HG03521 (cell line): ENCODE results near the gene RAB28.

Experiments
- ATAC-seq: cut with Tn5 transposase; IDR thresholded peaks from one replicate; pipeline ENCODE4 v1.9.1; 2021; ENCODE audit warnings: mild to moderate bottlenecking, moderate library complexity; ENCODE audit not compliant: unreplicated experiment

Gene RAB28

GRCh38 chr4:13511101-13511500, 27.0 kb upstream of the RAB28 start:
- ATAC-seq = no peak

DNA sequence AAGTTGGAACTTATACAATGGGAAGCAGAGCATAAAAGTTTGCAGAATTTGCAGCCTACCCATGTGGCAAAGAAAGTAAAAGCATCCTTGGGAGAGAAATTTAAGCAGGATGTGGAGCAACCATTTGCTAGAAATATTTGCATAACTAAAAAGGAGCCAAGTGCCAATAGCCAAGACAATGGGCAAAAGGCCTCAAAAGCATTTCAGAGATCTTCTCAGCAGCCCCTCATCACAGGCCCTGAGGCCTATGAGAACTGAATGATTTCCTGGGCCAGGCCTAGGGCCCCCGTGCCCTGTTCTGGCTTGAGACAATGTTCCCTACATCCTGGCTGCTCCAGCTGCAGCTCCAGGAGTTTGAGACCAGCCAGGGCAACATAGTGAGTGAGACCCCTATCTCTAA, 25.3 kb upstream of the RAB28 start:
- ATAC-seq = no peak

DNA sequence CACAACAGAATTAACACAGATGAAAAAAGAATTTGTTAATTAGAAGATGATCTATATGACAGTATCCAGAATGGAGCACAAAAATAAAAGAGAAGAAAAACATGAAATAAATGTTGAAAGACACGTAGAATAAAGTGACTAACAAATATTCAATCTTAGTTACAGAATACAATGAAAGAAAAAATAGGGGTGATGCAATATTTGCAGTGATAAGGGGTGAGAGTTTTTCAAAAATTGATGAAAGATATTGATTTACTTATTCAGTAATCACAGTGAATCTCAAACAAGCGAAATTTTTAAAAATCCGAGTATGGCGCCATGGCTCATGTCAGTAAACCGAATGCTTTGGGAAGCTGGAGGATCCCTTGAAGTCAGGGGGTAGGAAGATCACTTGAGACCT, 20.2 kb upstream of the RAB28 start:
- ATAC-seq = no peak

DNA sequence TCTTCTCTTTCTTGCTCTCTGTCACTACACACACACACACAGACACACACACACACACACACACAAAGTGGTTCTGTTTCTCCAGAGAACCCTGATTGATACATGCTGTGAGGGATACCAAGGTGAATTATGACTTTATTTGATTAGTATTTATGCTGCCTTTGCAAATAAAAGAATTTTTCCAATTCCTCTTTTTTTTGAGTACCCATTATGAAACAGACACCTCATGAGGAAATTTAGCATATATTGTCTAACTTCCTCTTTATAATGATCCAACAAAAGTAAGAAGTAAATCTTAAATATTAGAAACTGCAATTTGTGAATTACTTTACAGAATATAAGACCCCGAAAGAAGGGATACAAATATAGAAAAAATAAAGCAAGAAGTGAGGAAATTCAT, 14.3 kb upstream of the RAB28 start:
- ATAC-seq = no peak

GRCh38 chr4:13496605-13497004, 12.5 kb upstream of the RAB28 start:
- ATAC-seq = no peak

- no peak for ATAC-seq
Observed at GRCh38 chr4:13495753-13496152, 11.6 kb upstream of the RAB28 start.

DNA sequence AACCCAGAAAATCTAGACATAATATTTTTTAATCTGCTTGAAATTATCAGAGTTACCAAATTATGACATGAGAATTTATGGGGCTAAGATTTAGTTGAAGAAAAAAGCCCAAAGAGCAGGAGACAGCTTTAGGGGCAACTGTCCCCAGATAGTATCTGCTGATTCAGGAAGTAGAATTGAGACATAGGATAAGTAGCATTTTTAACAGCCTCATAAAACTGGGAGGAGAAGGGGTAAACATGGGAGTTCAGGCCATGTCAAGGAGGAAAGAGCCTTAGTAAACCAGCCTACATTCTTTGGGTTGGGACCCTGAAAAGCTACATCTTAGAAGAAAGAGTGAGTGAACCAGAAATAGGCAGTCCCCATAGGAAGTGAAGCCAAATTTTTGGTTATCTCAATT, 9.7 kb upstream of the RAB28 start:
- no peak for ATAC-seq

GRCh38 chr4:13492747-13493146, 8.6 kb upstream of the RAB28 start:
- ATAC-seq = no peak

DNA sequence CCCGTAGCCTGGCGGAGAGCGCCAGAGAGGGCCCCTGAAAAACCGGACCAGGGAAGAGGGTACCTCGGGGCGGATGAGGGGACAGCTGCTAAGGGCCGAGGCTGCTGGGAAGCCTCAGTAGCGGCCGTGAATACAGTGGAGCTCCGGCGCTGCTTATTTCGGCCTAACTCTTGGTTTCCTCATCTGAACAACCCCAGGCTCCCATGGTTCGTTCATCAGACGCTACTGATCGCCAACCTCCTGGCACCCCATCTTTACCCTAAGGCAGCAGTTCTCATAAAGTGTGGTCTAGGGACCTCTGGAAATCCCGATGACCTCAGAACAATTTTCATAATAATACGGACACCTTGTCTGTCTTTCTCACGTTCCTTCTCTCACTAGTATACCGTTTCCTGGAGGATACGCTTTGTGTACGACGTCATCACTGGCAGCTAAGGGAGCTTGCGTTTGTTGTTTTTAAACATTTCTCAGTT, 645 bp upstream of the RAB28 start:
- ATAC-seq = peak; percentile 29

DNA sequence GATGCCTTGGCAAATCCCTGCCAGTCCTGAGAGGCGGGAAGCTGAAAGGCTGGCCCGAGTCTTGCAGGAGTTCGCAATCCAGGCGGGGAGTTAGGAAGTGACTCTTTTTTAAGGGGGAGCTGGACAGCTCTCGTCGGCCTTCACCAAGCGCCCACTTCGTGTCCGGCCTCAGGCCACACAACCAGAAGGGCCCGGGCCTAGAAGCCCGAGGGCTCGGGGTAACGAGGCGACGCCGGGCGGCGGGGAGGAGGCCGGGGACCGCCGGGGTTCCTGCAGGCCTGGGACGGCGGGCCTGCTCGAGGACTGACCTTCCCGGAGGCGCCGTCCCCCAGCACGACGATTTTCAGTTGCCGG, 395 bp downstream of the RAB28 start:
- peak; percentile 24 for ATAC-seq

DNA sequence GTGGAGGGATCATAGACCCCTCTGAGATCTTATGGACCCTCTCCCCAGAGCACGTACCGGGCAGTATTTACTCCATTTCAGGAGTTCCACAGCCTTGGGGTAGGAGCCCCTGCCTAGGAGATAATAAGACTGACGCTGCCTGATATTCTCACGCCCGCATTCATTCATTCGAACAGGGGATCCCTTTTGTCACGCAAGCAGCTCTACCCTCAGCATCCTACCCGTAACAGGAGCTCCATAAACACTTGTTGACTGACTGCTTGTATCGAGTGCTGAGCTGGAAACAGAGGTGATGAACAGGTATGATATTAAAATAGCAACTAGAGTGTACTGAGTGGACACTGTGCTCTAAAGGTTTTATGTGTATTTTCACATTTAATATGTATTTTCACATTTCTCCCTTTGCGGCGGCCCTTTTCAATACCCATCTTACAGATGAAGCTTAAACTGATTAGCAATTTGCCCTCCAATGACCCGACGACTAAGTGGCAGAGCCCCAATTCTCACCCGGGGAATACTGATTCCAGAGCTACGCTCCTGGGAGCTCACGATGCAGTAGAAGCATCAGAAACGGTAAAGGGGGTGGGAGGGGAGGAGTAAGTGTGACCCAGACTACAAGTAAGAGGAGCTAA, 888 bp downstream of the RAB28 start:
- ATAC-seq = peak; percentile 0

- no peak for ATAC-seq
Observed at GRCh38 chr4:13481569-13481968, 2.6 kb downstream of the RAB28 start.

DNA sequence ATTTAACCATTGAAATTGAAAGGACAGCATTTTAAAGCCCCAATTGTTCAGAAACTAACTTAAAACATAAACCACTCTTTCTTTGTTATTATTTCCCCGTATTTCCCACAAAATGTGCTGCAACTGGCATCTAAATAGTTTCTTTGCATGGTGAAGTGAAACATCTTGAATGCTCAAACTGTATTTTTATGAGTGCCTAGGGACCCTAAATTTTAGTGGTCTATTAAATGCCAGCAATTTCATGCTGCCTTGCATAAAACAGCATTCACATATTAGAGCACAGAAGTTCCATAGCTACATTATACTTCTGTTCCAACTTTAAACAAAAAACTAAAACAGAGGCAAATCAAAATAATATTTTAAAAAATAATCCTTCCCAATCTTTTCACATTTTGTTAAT, 5.4 kb downstream of the RAB28 start:
- ATAC-seq = no peak

DNA sequence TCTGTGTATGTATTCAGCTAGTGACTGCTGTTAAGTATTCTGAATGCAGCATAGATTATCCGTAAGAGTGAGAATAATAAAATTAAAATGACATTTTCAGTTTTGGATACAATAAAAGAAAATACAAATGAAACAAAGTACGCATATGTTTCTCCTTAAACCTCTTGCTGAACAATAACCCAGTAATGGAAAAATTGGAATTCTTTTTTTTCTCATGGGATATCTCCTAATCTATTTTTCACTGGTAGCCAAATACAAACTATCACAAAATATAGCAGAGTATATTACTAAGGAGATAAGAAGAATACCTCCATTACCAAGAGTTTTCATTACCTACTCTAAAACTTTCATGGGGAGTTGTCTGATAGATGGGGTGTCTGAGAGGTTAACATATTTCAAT, 6.0 kb downstream of the RAB28 start:
- ATAC-seq = no peak

DNA sequence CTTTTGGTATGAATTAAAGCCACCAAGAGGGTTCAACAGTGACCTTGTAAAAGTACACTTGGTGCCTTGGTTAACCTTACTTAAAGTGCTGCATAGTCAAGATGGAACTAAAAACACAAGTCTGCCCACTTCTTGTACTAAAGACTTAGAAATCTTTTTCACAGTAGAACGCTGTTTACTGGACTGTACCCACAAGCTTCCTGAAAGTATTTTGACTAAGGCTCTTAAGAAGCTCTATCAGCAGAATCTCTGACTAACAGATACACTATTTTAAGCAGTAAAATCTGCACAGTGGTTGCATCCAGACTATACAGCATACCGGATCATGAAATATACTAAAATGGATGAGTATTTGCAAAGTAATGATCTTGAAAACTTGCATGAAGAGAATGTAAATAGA, 7.2 kb downstream of the RAB28 start:
- ATAC-seq = no peak

GRCh38 chr4:13476152-13476551, 8.0 kb downstream of the RAB28 start:
- no peak for ATAC-seq

DNA sequence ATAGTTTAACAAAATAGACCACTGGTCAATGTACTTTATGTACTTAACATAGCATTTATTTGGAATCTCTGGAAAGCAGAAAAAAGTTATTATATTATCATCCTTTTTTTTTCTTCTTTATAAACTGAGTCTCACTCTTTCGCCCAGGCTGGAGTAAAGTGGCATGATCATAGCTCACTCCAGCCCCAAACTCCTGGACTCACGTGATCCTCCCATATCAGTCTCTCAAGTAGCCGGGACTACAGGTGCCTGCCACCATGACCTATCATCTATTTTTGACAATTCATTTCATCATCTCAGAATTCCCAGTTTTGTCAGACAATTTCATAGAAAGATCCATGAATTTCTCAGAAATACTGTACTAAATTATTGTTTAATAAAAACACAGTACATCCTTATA, 12.7 kb downstream of the RAB28 start:
- no peak for ATAC-seq

GRCh38 chr4:13470379-13470778, 13.8 kb downstream of the RAB28 start:
- ATAC-seq = no peak

- ATAC-seq = no peak
Observed at GRCh38 chr4:13464973-13465372, 19.2 kb downstream of the RAB28 start.

DNA sequence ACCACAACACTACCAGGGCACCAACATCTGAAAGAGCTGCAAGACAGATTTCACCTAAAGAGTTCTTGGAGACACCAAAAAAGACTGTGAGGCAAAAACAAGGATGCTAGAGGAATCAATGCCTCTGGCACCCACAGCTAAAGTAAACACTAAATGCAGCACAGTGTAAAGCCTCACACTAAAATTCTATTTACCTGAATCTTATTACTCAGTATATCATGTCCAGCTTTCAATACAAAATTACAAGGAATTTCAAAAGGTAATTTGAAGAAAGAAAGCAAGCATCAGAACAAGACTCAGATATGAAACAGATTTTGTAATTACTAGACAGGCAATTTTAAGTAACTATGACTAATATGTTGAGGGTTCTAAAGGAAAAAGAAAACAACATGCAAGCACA, 19.6 kb downstream of the RAB28 start:
- ATAC-seq = no peak

DNA sequence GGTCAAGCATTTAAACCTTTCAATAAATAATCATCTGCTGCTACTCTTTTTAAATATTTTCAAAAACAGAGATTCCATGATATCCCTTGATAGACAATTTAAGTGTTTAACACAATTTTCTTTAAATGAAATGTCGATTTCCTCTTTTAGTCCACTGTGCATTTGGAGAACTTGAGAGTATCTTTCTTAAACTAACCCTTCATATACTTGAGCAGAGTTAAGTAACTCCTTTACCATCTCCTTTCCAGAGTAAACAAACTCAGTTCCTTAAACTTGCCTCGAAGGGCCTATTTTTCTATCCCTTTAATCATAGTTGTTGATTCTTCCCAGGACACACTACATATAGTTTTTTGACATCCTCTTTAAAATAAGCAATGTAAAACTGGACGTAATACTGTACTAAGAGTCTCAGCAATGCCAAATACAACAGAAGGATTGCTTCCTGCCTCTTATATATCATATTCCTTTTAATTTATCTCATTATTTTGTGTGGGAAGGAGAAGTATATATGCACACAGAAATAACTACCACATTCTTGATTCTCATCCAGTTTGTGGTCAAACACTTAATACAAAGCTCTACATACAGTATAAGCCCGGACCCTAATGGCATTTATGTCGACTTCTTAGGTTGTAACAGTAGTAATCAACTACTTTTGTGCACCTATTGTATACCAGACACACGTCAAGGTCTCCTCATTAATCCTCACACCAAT, 22.8 kb downstream of the RAB28 start:
- ATAC-seq = no peak

GRCh38 chr4:13455411-13455810, 28.7 kb downstream of the RAB28 start:
- no peak for ATAC-seq

DNA sequence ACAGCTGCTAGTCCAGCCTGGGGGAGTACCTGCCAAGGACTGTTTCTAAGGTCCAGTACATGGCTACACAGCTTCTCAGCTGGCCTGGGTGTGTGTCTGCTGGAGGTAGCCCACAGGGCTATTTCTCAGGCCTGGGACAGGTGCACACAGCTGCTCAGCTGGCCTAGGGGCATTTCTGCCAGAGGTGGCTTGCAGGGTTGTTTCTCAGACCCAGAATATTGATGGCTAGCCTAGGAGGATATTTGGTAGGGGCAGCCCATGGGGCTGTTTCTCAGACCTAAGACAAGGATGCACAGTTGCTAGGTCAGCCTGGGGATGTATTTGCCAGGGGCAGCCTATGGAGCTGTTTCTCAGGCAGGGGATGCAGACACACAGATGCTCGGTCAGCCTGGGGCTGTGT, 29.4 kb downstream of the RAB28 start:
- no peak for ATAC-seq
